Calu3 (cell line): ENCODE data around the gene GEMIN2. TPM values are rescaled to one million over a fixed set of nuclear protein-coding genes. Genes with fewer than 3 reads are reported as not detected.
"Not testable (repeated sequence)": the region's sequence is repeated elsewhere in the genome, so short reads cannot be mapped to it uniquely, and the experiment has no call there.

Source experiments
- BruUV-seq: library from RNA; stranded (reverse); fragments of 400-500 nt; replicated peaks from 2 replicates; lab custom pipeline; 2021; lab: Mats Ljungman, UMichigan
- CTCF ChIA-PET: fragments of 300-600 bp; sonication (Branson Sonifier 250); formaldehyde crosslinking; loops from one replicate; lab custom pipeline; 2022; ENCODE audit warnings: antibody characterized with exemption; lab: Charles Lee
- DNase-seq: peaks from one replicate; pipeline ENCODE4 v3.0.0; 2022
- H3K27ac Mint-ChIP-seq: one replicate; pipeline ENCODE4 v1.8.0; 2022; ENCODE audit warnings: mixed read lengths; ENCODE audit not compliant: unreplicated experiment
- H3K27me3 Mint-ChIP-seq: one replicate; pipeline ENCODE4 v1.8.0; 2022; ENCODE audit warnings: mixed read lengths; ENCODE audit not compliant: unreplicated experiment
- H3K36me3 Mint-ChIP-seq: one replicate; pipeline ENCODE4 v1.8.0; 2022; ENCODE audit warnings: mild to moderate bottlenecking, moderate library complexity, mixed read lengths; ENCODE audit not compliant: insufficient read depth, unreplicated experiment
- H3K4me1 Mint-ChIP-seq: one replicate; pipeline ENCODE4 v1.8.0; 2022; ENCODE audit warnings: mild to moderate bottlenecking, low read depth, mixed read lengths; ENCODE audit not compliant: unreplicated experiment
- H3K4me3 Mint-ChIP-seq: one replicate; pipeline ENCODE4 v1.8.0; 2022; ENCODE audit warnings: mild to moderate bottlenecking, low read depth, moderate library complexity, mixed read lengths; ENCODE audit not compliant: unreplicated experiment
- H3K9me3 Mint-ChIP-seq: one replicate; pipeline ENCODE4 v1.8.0; 2022; ENCODE audit warnings: low read depth, mixed read lengths; ENCODE audit not compliant: unreplicated experiment
- intact Hi-C: fragments of 100-400 bp; cut with micrococcal nuclease; formaldehyde crosslinking; loops from one replicate; pipeline ENCODE4 v1.10.0; 2022; ENCODE audit not compliant: unreplicated experiment
- total RNA-seq: library from RNA; stranded (reverse); gene quantifications from 2 replicates; pipeline ENCODE4 v1.2.3, GENCODE V29; 2022
- TF ChIP-seq, protein P1 (sequence below): fragments of 200-600 bp; IDR thresholded peaks from one replicate; pipeline ENCODE4 v1.8.0; 2022; ENCODE audit warnings: antibody characterized with exemption; ENCODE audit not compliant: unreplicated experiment

Gene GEMIN2
- total RNA-seq, 1 experiment from 2014 or later = 20.1 TPM

DNA sequence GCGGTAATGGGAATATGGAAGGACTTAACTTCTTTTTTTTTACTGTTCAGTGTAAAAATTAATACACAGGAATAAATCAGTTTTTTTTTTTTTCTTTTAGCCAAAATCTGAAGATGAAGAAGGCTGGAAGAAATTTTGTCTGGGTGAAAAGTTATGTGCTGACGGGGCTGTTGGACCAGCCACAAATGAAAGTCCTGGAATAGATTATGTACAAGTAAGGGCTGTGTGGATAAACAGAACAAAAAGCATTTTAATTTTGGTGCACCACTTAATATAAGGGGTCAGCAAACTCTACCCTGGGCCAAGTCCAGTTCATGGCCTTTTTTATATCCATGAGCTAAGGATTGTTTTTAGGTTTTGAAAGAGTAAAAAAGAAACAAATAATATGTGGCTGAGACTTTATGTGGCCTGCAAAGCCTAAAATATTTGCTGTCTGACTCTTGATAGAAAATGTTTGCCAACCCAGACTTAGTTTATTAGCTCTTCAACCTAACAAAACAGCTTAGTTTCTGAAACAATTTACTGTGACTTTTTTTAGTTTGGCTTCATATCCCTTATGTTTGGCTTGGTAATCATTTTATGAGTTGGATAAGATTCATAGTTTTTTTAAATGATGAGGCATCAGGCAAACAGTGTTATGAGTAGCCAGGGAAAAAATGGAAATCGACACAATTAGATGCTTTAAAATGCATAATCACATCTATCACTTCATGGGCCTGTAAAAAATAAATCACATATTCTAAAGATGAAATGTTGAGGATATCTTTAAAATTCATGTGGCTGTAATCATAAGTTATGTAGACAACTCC, 8.4 kb downstream of the GEMIN2 start:
- CTCF ChIA-PET = no interaction called here
- H3K9me3 Mint-ChIP-seq = no peaks in the 10 kb centered on the region
- H3K4me1 Mint-ChIP-seq = no peaks in the 10 kb centered on the region
- TF ChIP-seq, protein P1, sequence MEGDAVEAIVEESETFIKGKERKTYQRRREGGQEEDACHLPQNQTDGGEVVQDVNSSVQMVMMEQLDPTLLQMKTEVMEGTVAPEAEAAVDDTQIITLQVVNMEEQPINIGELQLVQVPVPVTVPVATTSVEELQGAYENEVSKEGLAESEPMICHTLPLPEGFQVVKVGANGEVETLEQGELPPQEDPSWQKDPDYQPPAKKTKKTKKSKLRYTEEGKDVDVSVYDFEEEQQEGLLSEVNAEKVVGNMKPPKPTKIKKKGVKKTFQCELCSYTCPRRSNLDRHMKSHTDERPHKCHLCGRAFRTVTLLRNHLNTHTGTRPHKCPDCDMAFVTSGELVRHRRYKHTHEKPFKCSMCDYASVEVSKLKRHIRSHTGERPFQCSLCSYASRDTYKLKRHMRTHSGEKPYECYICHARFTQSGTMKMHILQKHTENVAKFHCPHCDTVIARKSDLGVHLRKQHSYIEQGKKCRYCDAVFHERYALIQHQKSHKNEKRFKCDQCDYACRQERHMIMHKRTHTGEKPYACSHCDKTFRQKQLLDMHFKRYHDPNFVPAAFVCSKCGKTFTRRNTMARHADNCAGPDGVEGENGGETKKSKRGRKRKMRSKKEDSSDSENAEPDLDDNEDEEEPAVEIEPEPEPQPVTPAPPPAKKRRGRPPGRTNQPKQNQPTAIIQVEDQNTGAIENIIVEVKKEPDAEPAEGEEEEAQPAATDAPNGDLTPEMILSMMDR = no peak
- no peak overlapping the region for H3K27ac Mint-ChIP-seq
- no TSS peak for BruUV-seq
- H3K4me3 Mint-ChIP-seq = no peak overlapping the region
- peaks cover 7% of the 10 kb centered on the region for H3K36me3 Mint-ChIP-seq
- DNase-seq = no peak
- intact Hi-C loops = no loop called here
- H3K27me3 Mint-ChIP-seq = no peaks in the 10 kb centered on the region

DNA sequence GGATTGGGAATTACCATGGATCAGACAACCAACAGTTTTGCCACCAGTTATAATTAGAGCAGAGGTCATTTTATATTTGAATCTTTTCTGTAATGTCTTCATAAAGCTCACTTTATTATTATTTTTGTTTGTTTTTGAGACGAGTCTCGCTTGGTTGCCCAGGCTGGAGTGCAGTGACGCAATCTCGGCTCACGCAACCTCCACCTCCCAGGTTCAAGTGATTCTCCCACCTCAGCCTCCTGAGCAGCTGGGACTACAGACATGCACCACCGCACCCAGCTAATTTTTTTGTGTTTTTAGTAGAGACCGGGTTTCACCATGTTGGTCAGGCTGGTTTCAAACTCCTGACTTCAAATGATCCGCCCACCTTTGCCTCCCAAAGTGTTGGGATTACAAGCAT, 23.7 kb downstream of the GEMIN2 start:
- intact Hi-C loops, H3K9me3 Mint-ChIP-seq, H3K4me1 Mint-ChIP-seq, H3K36me3 Mint-ChIP-seq, H3K27ac Mint-ChIP-seq, DNase-seq, BruUV-seq, H3K27me3 Mint-ChIP-seq, CTCF ChIA-PET, H3K4me3 Mint-ChIP-seq: not testable (repeated sequence)

GRCh38 chr14:39138440-39138839, 24.3 kb downstream of the GEMIN2 start:
- H3K27ac Mint-ChIP-seq = no peak overlapping the region
- no TSS peak for BruUV-seq
- H3K4me1 Mint-ChIP-seq = no peaks in the 10 kb centered on the region
- no peak overlapping the region for H3K4me3 Mint-ChIP-seq
- H3K9me3 Mint-ChIP-seq = peaks cover 2% of the 10 kb centered on the region
- intact Hi-C loops = no loop called here
- H3K36me3 Mint-ChIP-seq = peaks cover 4% of the 10 kb centered on the region
- CTCF ChIA-PET = no interaction called here
- TF ChIP-seq, protein P1 = no peak
- DNase-seq = no peak
- H3K27me3 Mint-ChIP-seq = no peaks in the 10 kb centered on the region

- DNase-seq = no peak
- intact Hi-C loops = no loop called here
- peaks cover 4% of the 10 kb centered on the region for H3K36me3 Mint-ChIP-seq
- no peak overlapping the region for H3K4me3 Mint-ChIP-seq
- no peak overlapping the region for H3K27ac Mint-ChIP-seq
- CTCF ChIA-PET = no interaction called here
- peaks cover 2% of the 10 kb centered on the region for H3K9me3 Mint-ChIP-seq
- no peaks in the 10 kb centered on the region for H3K4me1 Mint-ChIP-seq
- no peaks in the 10 kb centered on the region for H3K27me3 Mint-ChIP-seq
- TF ChIP-seq, protein P1 = no peak
- no TSS peak for BruUV-seq
These were observed 26.0 kb downstream of the GEMIN2 start for GRCh38 chr14:39140170-39140569.

GRCh38 chr14:39141623-39142022, 27.5 kb downstream of the GEMIN2 start:
- H3K36me3 Mint-ChIP-seq, H3K27me3 Mint-ChIP-seq, DNase-seq, H3K27ac Mint-ChIP-seq, H3K4me1 Mint-ChIP-seq, H3K9me3 Mint-ChIP-seq, CTCF ChIA-PET, H3K4me3 Mint-ChIP-seq, BruUV-seq, intact Hi-C loops: not testable (repeated sequence)

DNA sequence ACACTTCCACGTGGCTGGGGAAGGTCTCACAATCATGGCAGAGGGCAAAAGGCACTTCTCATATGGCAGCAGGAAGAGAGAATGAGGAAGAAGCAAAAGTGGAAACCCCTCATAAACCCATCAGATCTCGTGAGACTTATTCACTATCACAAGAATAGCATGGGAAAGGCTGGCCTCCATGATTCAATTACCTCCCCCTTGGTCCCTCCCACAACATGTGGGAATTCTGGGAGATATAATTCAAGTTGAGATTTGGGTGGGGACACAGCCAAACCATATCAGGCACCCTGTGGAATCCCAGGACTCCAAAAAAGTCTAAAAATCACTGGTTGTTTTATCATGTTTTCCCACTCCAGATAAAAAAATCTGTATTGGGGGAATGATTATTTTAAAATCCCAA, 29.1 kb downstream of the GEMIN2 start:
- H3K4me1 Mint-ChIP-seq, H3K36me3 Mint-ChIP-seq, H3K4me3 Mint-ChIP-seq, intact Hi-C loops, H3K27me3 Mint-ChIP-seq, CTCF ChIA-PET, DNase-seq, H3K27ac Mint-ChIP-seq, BruUV-seq, H3K9me3 Mint-ChIP-seq: not testable (repeated sequence)
